Measurements from ENCODE around the gene PRPF6. TPM values are rescaled to one million over a fixed set of nuclear protein-coding genes. Genes with fewer than 3 reads are reported as not detected.
A peak's percentile ranks its signal among the peaks of the same experiment; 100 is the strongest.

Gene PRPF6
- total and polyA plus RNA-seq, 2 of the 13 experiments (the other 11 are each of a cell fraction or from before 2014, with no cell fraction given), result 63.7 to 101 TPM

- TF ChIP-seq ATF4 (CRISPR knock-in tag; IDR thresholded peaks at IDR 0.05), result no peak
- no peak for TF ChIP-seq ZNF883 (CRISPR knock-in tag; IDR thresholded peaks at IDR 0.05; ENCODE audit: not compliant biosample characterization)
- no peak for TF ChIP-seq ZNF619 (CRISPR knock-in tag; IDR thresholded peaks at IDR 0.05)
- TF ChIP-seq FOSL1 (CRISPR knock-in tag; IDR thresholded peaks at IDR 0.05; ENCODE audit: borderline replicate concordance), result no peak
- no peak for TF ChIP-seq ZSCAN5A (CRISPR knock-in tag; IDR thresholded peaks at IDR 0.05; ENCODE audit: borderline replicate concordance)
- no peak for TF ChIP-seq NFRKB (IDR thresholded peaks at IDR 0.05)
- no peak for TF ChIP-seq DMTF1 (CRISPR knock-in tag; IDR thresholded peaks at IDR 0.05)
- TF ChIP-seq NFIB (CRISPR knock-in tag; IDR thresholded peaks at IDR 0.05; ENCODE audit: borderline replicate concordance), result no peak
- no peak for TF ChIP-seq DDIT3 (CRISPR knock-in tag; IDR thresholded peaks at IDR 0.05)
- TF ChIP-seq NCOA1 (CRISPR knock-in tag; IDR thresholded peaks at IDR 0.05), result 0 out of 2 replicates have a peak, but pooled peaks have one; percentile 37
- no peak for TF ChIP-seq ZNF264 (CRISPR knock-in tag; IDR thresholded peaks at IDR 0.05)
- peak; percentile 59 for TF ChIP-seq ZSCAN20 (CRISPR knock-in tag; IDR thresholded peaks at IDR 0.05; ENCODE audit: borderline replicate concordance)
- no peak for TF ChIP-seq ZNF383 (CRISPR knock-in tag; IDR thresholded peaks at IDR 0.05; ENCODE audit: borderline replicate concordance)
- TF ChIP-seq, protein P1, sequence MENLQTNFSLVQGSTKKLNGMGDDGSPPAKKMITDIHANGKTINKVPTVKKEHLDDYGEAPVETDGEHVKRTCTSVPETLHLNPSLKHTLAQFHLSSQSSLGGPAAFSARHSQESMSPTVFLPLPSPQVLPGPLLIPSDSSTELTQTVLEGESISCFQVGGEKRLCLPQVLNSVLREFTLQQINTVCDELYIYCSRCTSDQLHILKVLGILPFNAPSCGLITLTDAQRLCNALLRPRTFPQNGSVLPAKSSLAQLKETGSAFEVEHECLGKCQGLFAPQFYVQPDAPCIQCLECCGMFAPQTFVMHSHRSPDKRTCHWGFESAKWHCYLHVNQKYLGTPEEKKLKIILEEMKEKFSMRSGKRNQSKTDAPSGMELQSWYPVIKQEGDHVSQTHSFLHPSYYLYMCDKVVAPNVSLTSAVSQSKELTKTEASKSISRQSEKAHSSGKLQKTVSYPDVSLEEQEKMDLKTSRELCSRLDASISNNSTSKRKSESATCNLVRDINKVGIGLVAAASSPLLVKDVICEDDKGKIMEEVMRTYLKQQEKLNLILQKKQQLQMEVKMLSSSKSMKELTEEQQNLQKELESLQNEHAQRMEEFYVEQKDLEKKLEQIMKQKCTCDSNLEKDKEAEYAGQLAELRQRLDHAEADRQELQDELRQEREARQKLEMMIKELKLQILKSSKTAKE (CRISPR knock-in tag; IDR thresholded peaks at IDR 0.05; ENCODE audit: borderline replicate concordance), result 0 out of 2 replicates have a peak, but pooled peaks have one; percentile 38
- TF ChIP-seq CCDC6 (CRISPR knock-in tag; IDR thresholded peaks at IDR 0.05), result no peak; the same call in 1 of the 2 replicates
- TF ChIP-seq JUND (CRISPR knock-in tag; IDR thresholded peaks at IDR 0.05), result no peak
- no peak for TF ChIP-seq TP53 (CRISPR knock-in tag; conservative IDR thresholded peaks at IDR 0.05)
- TF ChIP-seq KLF9 (CRISPR knock-in tag; IDR thresholded peaks at IDR 0.05; ENCODE audit: low read depth), result no peak
- no peak for TF ChIP-seq NCOA5 (CRISPR knock-in tag; IDR thresholded peaks at IDR 0.05)
- TF ChIP-seq ZNF337 (CRISPR knock-in tag; IDR thresholded peaks at IDR 0.05; ENCODE audit: borderline replicate concordance, low read depth), result no peak
- peak; percentile 70; the same call in 1 of the 2 replicates for TF ChIP-seq CHD4 (IDR thresholded peaks at IDR 0.05; ENCODE audit: borderline replicate concordance, low read length)
Measured at GRCh38 chr20:64079273-64080012, 98.5 kb downstream of the PRPF6 start, which contains the start of gene RGS19 (continued).

Data from HepG2 (cell line).